Activated T-cell treated with anti-CD3 and anti-CD28 coated beads, Interleukin-2, amount 50 U/mL, for 4 hours (primary cell): ENCODE data around the gene FAM9A. TPM values are rescaled to one million over a fixed set of nuclear protein-coding genes. Genes with fewer than 3 reads are reported as not detected.
"Not testable (repeated sequence)": the region's sequence is repeated elsewhere in the genome, so short reads cannot be mapped to it uniquely, and the experiment has no call there.

Experiments used
- ATAC-seq, 2 donors: fragments of 200-7000 bp; cut with Tn5 transposase; one replicate each; pipeline ENCODE4 v1.10.0; 2021
- DNase-seq: peaks from one replicate; pipeline ENCODE4 v3.0.0-alpha.2; 2020
- H3K27me3 Mint-ChIP-seq: one replicate; pipeline ENCODE4 v1.8.0; 2021; ENCODE audit warnings: low read depth, mixed read lengths
- H3K36me3 Mint-ChIP-seq: one replicate; pipeline ENCODE4 v1.8.0; 2022; ENCODE audit warnings: mixed read lengths; ENCODE audit not compliant: insufficient read depth
- H3K4me1 Mint-ChIP-seq: one replicate; pipeline ENCODE4 v1.8.0; 2021; ENCODE audit warnings: low read depth, mixed read lengths
- H3K4me3 Mint-ChIP-seq: one replicate; pipeline ENCODE4 v1.8.0; 2021; ENCODE audit warnings: mild to moderate bottlenecking, moderate library complexity, mixed read lengths
- H3K9me3 Mint-ChIP-seq: one replicate; pipeline ENCODE4 v1.8.0; 2021; ENCODE audit warnings: mixed read lengths
- total RNA-seq, 3 donors: library from RNA; stranded (reverse); gene quantifications; one replicate each; pipeline ENCODE4 v1.2.1, GENCODE V29; 2021

Gene FAM9A
- total RNA-seq, 3 donors from 2014 or later: not detected

- Mint-ChIP-seq H3K4me3 (no peak overlapping the region), H3K36me3 (no peaks in the 10 kb centered on the region), H3K4me1 (no peaks in the 10 kb centered on the region), H3K9me3 (no peaks in the 10 kb centered on the region), H3K27me3 (peaks cover 2% of the 10 kb centered on the region)
- DNase-seq: no peak
- ATAC-seq: no peak
These were observed 20.8 kb upstream of the FAM9A start for GRCh38 chrX:8822002-8822401.

DNA sequence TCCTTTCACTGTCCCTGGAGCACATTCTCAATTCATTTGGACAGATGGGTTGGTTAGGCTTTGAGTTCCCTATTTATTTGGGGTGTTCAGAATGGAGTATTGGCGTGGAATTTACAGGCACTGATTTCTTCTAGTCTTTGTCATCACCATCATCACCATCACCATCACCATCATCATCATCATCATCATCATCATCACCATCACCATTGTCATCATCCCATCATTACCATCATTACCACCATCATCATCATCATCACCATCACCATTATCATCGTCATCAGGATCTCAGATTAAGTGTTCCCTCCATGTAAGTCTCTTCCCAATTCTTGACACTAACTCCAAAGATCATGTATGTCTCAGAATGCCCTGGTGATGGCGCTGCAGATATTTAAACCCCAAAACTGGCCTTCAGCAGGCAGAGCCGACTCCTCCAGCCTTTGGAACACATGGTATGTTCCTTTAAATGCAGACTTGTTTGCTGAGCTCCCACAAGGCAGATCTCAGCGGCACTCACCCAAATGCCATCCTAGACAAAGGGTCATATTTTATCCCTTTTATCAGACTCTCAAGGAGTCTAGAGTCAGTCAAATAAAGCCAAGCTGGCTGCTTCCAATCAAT is 19.8 kb upstream of the FAM9A start:
- Mint-ChIP-seq H3K4me3 (no peak overlapping the region), H3K36me3 (no peaks in the 10 kb centered on the region), H3K9me3 (no peaks in the 10 kb centered on the region), H3K4me1 (no peaks in the 10 kb centered on the region), H3K27me3 (no peaks in the 10 kb centered on the region)
- no peak for ATAC-seq
- DNase-seq: no peak

- H3K27me3 Mint-ChIP-seq: peaks cover 2% of the 10 kb centered on the region
- ATAC-seq: no peak
- DNase-seq: no peak
- no peaks in the 10 kb centered on the region for H3K36me3 Mint-ChIP-seq
- H3K4me1 Mint-ChIP-seq: no peaks in the 10 kb centered on the region
- H3K9me3 Mint-ChIP-seq: no peaks in the 10 kb centered on the region
- H3K4me3 Mint-ChIP-seq: no peak overlapping the region
These were observed 14.4 kb upstream of the FAM9A start for GRCh38 chrX:8815460-8816065.

GRCh38 chrX:8813036-8813435 is 11.9 kb upstream of the FAM9A start:
- Mint-ChIP-seq H3K4me3 (no peak overlapping the region), H3K27me3 (peaks cover 2% of the 10 kb centered on the region), H3K36me3 (no peaks in the 10 kb centered on the region), H3K4me1 (no peaks in the 10 kb centered on the region), H3K9me3 (no peaks in the 10 kb centered on the region)
- DNase-seq: no peak
- ATAC-seq: no peak

GRCh38 chrX:8811611-8812010 is 10.4 kb upstream of the FAM9A start:
- no peaks in the 10 kb centered on the region for H3K36me3 Mint-ChIP-seq
- no peak overlapping the region for H3K4me3 Mint-ChIP-seq
- peaks cover 3% of the 10 kb centered on the region for H3K27me3 Mint-ChIP-seq
- no peak for ATAC-seq
- DNase-seq: no peak
- no peaks in the 10 kb centered on the region for H3K9me3 Mint-ChIP-seq
- H3K4me1 Mint-ChIP-seq: no peaks in the 10 kb centered on the region

DNA sequence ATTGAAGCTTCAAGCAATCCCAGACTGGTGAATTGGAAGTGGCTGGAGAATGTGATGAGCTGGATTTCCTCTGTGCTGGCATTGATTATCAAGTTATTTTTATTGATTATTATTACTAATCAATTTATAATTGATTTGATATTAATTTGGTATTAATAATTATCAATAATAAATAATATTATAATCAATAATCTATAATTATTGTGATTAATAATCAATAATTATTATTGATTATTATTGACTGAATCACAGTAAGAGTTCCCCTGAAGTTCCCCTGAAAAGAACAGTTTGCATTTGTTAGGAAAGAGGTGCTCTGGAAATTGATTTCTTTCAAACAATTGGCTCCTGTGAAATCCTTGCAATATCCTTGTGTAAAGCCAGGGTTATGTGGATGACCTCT is 7.5 kb upstream of the FAM9A start:
- Mint-ChIP-seq H3K4me1 (no peaks in the 10 kb centered on the region), H3K4me3 (no peak overlapping the region), H3K9me3 (no peaks in the 10 kb centered on the region), H3K36me3 (no peaks in the 10 kb centered on the region), H3K27me3 (peaks cover 1% of the 10 kb centered on the region)
- ATAC-seq: no peak
- DNase-seq: no peak

- no peak for DNase-seq
- Mint-ChIP-seq H3K4me3 (no peak overlapping the region), H3K4me1 (no peaks in the 10 kb centered on the region), H3K9me3 (no peaks in the 10 kb centered on the region), H3K27me3 (peaks cover 1% of the 10 kb centered on the region), H3K36me3 (no peaks in the 10 kb centered on the region)
- ATAC-seq: no peak
These were observed 4.8 kb upstream of the FAM9A start for GRCh38 chrX:8805974-8806373.

GRCh38 chrX:8805046-8805445 is 3.9 kb upstream of the FAM9A start:
- no peaks in the 10 kb centered on the region for H3K9me3 Mint-ChIP-seq
- no peak for DNase-seq
- H3K36me3 Mint-ChIP-seq: no peaks in the 10 kb centered on the region
- H3K27me3 Mint-ChIP-seq: peaks cover 1% of the 10 kb centered on the region
- no peak for ATAC-seq
- H3K4me3 Mint-ChIP-seq: no peak overlapping the region
- H3K4me1 Mint-ChIP-seq: no peaks in the 10 kb centered on the region

DNA sequence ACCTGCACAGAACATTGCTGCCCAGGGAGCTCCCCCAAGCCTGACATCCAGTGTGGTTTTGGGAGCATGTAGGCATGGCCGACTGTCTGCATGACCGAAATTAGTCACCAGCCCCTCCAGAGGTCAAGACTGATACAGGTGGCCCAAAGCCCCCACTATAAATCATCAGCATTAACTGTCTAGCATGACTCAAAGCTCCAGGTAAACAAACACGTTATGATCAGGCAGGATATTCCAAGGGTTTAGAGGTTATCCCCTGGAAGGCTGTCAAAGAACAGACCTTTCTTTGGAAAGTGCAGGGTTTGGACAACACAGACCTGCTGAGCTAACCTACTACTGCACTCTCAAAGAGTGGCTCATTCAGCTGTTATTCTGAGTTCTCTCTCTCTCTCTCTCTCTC is 2.1 kb upstream of the FAM9A start:
- no peaks in the 10 kb centered on the region for H3K4me1 Mint-ChIP-seq
- no peaks in the 10 kb centered on the region for H3K9me3 Mint-ChIP-seq
- no peak for DNase-seq
- peaks cover 1% of the 10 kb centered on the region for H3K27me3 Mint-ChIP-seq
- H3K36me3 Mint-ChIP-seq: no peaks in the 10 kb centered on the region
- no peak overlapping the region for H3K4me3 Mint-ChIP-seq
- no peak for ATAC-seq

DNA sequence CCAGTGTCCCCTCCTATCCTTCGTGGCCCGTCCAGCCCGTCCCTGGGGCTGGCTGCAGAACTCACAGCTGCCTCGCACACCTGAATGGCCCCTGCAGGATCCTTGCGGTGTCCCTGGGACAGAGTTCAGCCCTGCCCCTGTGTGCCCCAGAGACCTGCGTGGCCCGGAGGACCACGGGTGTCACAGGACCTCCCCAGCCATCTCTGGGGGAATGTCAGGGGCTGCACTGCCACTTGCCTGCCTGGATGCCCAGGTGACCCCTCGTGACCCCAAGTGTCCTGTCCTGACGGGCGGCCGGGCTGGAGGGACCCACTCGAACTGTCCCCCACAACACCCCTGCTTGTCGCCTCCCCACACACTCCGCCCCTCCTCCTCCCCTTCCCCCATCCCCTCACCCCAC is 832 bp downstream of the FAM9A start:
- H3K4me3 Mint-ChIP-seq, DNase-seq, H3K36me3 Mint-ChIP-seq, H3K27me3 Mint-ChIP-seq, H3K9me3 Mint-ChIP-seq, ATAC-seq, H3K4me1 Mint-ChIP-seq: not testable (repeated sequence)

DNA sequence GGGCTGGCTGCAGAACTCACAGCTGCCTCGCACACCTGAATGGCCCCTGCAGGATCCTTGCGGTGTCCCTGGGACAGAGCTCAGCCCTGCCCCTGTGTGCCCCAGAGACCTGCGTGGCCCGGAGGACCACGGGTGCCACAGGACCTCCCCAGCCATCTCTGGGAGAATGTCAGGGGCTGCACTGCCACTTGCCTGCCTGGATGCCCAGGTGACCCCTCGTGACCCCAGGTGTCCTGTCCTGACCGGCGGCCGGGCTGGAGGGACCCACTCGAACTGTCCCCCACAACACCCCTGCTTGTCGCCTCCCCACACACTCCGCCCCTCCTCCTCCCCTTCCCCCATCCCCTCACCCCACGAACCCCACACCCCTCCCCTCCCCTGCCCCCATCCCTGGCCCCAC is 1.9 kb downstream of the FAM9A start:
- ATAC-seq, H3K27me3 Mint-ChIP-seq, H3K9me3 Mint-ChIP-seq, H3K4me1 Mint-ChIP-seq, DNase-seq, H3K36me3 Mint-ChIP-seq, H3K4me3 Mint-ChIP-seq: not testable (repeated sequence)

DNA sequence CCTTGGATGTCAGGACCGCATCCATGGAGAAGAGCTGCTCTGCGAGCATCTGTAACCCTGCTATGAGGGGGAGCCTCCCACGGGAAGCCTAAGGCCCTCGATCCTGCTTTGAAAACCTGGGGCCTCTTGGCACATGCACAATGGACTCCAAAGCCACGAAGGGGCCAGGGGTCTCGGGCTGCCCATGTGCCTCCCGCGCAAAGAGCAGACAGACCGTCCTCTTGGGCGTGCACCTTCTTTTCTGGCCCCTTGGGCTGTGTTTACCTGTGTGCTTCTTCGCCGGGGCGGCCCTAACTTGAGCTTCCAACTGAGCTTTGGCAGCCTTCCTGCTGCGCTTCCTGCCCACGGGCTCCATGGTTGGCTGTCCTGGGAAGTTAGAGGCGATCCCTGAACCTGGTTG is 2.5 kb downstream of the FAM9A start:
- H3K9me3 Mint-ChIP-seq, H3K4me3 Mint-ChIP-seq, H3K4me1 Mint-ChIP-seq, H3K36me3 Mint-ChIP-seq, H3K27me3 Mint-ChIP-seq, DNase-seq, ATAC-seq: not testable (repeated sequence)

DNA sequence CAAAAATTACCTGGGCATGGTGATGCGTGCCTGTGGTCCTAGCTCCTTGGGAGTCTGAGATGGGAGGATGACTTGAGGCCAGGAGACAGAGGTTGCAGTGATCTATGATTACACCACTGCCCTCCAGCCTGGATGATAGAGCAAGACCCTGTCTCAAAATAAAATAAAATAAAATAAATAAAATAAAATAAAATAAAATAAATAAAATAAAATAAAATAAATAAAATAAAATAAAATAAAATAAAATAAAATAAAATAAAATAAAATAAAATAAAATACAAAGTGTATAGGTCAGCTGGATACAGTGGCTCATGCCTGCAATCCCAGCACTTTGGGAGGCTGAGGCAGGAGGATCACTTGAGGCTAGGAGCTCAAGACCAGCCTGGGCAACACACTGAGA is 14.1 kb downstream of the FAM9A start:
- not testable (repeated sequence) for H3K4me1 Mint-ChIP-seq, DNase-seq, H3K4me3 Mint-ChIP-seq, H3K36me3 Mint-ChIP-seq, ATAC-seq, H3K27me3 Mint-ChIP-seq, H3K9me3 Mint-ChIP-seq

GRCh38 chrX:8784162-8784561 is 17.0 kb downstream of the FAM9A start:
- Mint-ChIP-seq H3K36me3 (no peaks in the 10 kb centered on the region), H3K4me1 (no peaks in the 10 kb centered on the region), H3K9me3 (no peaks in the 10 kb centered on the region), H3K4me3 (no peak overlapping the region), H3K27me3 (peaks cover 2% of the 10 kb centered on the region)
- DNase-seq (no peak), ATAC-seq (no peak)

DNA sequence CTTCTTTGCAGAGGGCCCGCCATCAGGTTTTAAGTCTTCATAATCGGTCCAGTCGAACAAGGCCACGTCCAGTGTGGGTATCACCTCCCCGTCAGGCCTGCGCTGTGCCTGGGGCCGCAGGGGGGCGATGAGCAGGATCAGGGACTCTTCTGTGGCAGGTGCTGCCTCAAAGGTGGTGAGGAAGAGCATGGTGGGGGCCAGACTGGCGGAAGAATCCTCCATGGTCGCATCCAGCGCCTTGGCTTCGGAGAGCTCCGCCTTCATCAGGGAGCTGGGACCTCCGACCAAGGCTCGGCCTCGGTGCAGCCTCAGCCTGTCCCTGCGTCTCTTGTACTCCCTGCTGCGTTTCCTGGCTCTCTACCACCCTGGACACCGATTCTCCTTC is 17.5 kb downstream of the FAM9A start:
- Mint-ChIP-seq H3K27me3 (peaks cover 2% of the 10 kb centered on the region), H3K36me3 (no peaks in the 10 kb centered on the region), H3K9me3 (no peaks in the 10 kb centered on the region), H3K4me1 (no peaks in the 10 kb centered on the region), H3K4me3 (no peak overlapping the region)
- ATAC-seq: no peak
- DNase-seq: no peak
